Fibroblast of upper back skin (primary cell): ENCODE data around the gene AFF3.
A peak's percentile ranks its signal among the peaks of the same experiment; 100 is the strongest.

Experiments used
- DNase-seq: peaks from one replicate; pipeline ENCODE4 v3.0.0-alpha.2; 2013

The AFF3 gene

GRCh38 chr2:99877963-99878362 is 264.4 kb downstream of the AFF3 start:
- DNase-seq = no peak

- DNase-seq = no peak
Measured at GRCh38 chr2:99876956-99877355, 265.4 kb downstream of the AFF3 start.

GRCh38 chr2:99875627-99876201 is 266.7 kb downstream of the AFF3 start:
- DNase-seq = no peak

GRCh38 chr2:99868260-99868659 is 274.1 kb downstream of the AFF3 start:
- no peak for DNase-seq

DNA sequence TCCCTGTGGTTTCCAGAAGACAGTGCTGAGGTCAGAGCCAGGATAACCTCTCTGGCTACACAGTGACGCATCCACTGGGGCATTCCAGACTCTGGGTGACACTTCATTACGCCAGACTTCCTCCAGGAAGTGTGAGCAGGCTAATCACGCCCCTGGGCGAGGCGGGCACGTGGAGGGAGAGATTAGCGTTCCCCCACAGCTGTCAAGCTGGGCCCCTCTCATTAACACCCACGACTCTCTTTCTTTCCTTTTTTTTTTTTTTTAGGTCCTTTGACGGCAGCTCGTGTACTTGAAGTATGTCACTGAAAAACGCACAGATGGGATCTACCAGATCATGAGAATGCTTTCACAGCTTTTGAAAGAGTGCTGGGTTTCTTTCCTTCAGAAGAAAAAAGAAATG is 274.6 kb downstream of the AFF3 start:
- peak; percentile 51 for DNase-seq

DNA sequence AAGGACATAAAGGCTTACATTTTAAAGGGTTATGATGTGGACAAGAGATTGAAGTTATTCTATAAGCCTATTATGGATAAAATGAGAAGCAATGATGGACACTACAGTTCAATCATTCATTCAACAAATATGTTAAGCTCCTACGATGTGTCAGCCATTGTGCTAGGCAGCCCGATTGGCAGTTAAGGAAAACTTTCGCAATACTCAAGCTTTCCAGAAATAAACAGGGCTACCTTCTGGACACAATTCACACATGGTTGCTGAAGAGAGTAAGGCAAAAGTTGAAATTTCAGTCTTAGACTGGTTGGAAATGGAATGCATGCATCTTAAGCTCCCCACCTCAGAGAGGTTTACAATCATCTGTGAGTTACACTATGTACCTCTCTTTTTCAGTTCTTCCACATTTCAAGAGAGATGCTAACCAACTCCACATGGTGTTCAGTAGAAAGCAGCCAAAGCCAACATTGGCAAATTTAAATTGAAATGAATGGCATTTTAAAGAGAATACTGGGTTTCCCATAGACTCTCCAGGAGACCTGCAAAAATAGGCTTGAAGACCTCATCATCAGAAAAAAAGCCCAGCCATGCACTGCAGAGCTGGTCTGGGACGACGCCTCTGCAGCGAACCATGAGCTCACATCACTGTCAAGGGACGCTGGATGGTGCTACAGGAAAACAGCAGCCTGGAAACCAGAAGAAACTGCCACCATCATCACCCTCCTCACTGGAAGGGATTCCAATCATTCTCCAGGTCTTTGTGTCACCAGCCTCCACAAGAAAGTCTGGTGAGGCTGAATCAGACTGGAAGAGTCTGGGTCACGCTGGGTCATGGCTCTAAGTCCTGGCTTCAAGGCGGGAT is 276.3 kb downstream of the AFF3 start:
- DNase-seq = peak; percentile 77

GRCh38 chr2:99864561-99865553 is 277.5 kb downstream of the AFF3 start:
- DNase-seq = peak; percentile 75

GRCh38 chr2:99863903-99864270 is 278.5 kb downstream of the AFF3 start:
- peak; percentile 56 for DNase-seq

GRCh38 chr2:99863236-99863902 is 279.0 kb downstream of the AFF3 start:
- peak; percentile 85 for DNase-seq

- DNase-seq = no peak
Measured at GRCh38 chr2:99862566-99862965, 279.8 kb downstream of the AFF3 start.

- peak; percentile 76 for DNase-seq
Measured at GRCh38 chr2:99861376-99861760, 281.0 kb downstream of the AFF3 start.

- DNase-seq = peak; percentile 77
Measured at GRCh38 chr2:99860720-99861375, 281.5 kb downstream of the AFF3 start.

GRCh38 chr2:99858951-99859596 is 283.3 kb downstream of the AFF3 start:
- DNase-seq = peak; percentile 95

GRCh38 chr2:99857867-99858444 is 284.4 kb downstream of the AFF3 start:
- no peak for DNase-seq

DNA sequence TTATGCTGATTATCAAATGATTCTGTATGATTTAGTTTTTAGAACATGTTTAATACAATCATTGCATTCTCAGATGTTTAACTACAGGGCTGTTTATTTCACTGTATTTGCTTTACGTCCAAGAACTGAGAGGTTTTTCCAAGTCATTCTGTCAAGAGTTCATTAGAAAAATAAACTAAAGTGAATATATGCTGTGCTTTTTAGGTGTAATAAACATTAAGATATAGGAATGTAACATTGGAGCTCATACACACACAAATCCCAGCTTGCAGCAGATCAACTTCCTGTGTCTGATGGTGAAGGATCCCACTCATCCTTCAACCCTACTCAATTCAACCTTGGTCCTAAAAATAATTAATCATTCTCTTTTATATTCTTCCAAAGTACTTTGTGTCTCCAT is 285.0 kb downstream of the AFF3 start:
- no peak for DNase-seq

- DNase-seq = no peak
Measured at GRCh38 chr2:99856119-99856518, 286.3 kb downstream of the AFF3 start.

DNA sequence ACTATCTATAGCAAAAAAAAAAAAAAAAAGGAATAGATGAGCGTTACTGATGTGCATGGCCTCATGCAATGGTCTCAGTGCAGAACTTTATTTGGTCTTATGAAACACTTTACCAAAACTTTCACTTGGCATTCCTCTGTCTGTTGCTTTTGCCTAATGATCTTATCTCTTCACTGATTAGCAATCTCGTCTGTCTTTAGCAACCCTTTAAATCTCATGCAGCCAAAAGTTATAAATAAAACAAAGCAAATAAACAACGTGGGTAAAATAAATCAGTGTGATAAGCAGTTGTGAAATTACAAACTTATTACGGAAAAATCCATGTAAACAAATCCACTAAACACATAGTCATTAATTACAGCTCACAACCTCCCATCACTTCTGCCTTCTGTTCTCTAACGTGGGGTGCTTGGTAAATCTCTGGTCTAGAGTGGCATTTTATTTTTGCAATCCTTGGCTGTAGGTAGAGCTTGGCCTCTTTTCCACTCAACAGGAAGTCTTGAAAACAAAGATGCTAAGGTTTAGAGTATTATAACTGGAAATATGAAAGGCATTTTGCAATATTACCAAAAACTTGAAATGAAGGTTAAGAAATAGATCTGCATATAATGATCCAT is 288.0 kb downstream of the AFF3 start:
- no peak for DNase-seq

DNA sequence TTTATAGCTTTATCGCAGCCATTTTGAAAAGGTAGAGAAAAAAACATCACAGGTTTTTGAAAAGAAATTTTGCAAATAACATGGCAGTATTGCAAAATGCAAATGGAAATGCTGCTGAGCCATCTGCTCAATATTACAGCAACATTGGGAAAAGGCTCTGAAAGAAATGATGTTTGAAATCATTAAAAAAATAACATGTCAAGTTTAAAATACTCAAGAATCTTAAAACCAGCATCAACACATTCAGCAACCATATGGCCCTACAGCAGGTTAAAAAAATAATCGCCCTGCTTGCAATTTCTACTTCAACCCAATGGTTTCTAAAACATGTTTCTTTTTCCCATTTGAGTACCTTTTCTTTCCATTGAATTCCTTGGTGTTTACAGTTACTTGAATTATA is 289.4 kb downstream of the AFF3 start:
- DNase-seq = no peak

GRCh38 chr2:99852376-99852934 is 289.9 kb downstream of the AFF3 start:
- no peak for DNase-seq

- DNase-seq = no peak
Measured at GRCh38 chr2:99851811-99852210, 290.6 kb downstream of the AFF3 start.

GRCh38 chr2:99851089-99851488 is 291.3 kb downstream of the AFF3 start:
- no peak for DNase-seq
